ENCODE data around the gene EIPR1. TPM values are rescaled to one million over a fixed set of nuclear protein-coding genes. Genes with fewer than 3 reads are reported as not detected.

EIPR1 gene
- total RNA-seq, 1 experiment from 2014 or later, result 22.8 TPM

DNA sequence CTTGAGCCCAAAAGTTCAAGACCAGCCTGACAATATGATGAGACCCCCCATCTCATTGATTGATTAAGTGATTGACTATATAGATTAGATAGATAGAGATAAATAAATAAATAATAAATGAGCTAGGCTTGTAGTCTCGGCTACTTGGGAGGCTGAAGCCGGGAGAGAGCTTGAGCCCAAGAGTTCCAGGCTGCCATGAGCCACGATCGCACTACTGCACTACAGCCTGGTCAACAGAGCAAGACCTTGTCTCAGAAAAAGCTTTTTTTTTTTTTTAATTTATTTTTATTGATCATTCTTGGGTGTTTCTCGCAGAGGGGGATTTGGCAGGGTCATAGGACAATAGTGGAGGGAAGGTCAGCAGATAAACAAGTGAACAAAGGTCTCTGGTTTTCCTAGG lies 12.4 kb downstream of the EIPR1 start (continued):
- TF ChIP-seq ZNF138 (CRISPR knock-in tag; conservative IDR thresholded peaks at IDR 0.05), result no peak
- no peak for TF ChIP-seq GABPB1 (CRISPR knock-in tag; IDR thresholded peaks at IDR 0.05)
- no peak for TF ChIP-seq ATF1 (CRISPR knock-in tag; IDR thresholded peaks at IDR 0.05)
- no peak for TF ChIP-seq ZNF219 (CRISPR knock-in tag; IDR thresholded peaks at IDR 0.05; ENCODE audit: borderline replicate concordance)
- TF ChIP-seq, protein P1, sequence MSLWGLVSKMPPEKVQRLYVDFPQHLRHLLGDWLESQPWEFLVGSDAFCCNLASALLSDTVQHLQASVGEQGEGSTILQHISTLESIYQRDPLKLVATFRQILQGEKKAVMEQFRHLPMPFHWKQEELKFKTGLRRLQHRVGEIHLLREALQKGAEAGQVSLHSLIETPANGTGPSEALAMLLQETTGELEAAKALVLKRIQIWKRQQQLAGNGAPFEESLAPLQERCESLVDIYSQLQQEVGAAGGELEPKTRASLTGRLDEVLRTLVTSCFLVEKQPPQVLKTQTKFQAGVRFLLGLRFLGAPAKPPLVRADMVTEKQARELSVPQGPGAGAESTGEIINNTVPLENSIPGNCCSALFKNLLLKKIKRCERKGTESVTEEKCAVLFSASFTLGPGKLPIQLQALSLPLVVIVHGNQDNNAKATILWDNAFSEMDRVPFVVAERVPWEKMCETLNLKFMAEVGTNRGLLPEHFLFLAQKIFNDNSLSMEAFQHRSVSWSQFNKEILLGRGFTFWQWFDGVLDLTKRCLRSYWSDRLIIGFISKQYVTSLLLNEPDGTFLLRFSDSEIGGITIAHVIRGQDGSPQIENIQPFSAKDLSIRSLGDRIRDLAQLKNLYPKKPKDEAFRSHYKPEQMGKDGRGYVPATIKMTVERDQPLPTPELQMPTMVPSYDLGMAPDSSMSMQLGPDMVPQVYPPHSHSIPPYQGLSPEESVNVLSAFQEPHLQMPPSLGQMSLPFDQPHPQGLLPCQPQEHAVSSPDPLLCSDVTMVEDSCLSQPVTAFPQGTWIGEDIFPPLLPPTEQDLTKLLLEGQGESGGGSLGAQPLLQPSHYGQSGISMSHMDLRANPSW (CRISPR knock-in tag; conservative IDR thresholded peaks at IDR 0.05; ENCODE audit: low read depth), result no peak
- no peak for TF ChIP-seq PREB (CRISPR knock-in tag; IDR thresholded peaks at IDR 0.05; ENCODE audit: borderline replicate concordance)
- no peak for TF ChIP-seq CBFB (CRISPR knock-in tag; IDR thresholded peaks at IDR 0.05; ENCODE audit: low read depth)
- TF ChIP-seq RORB (CRISPR knock-in tag; IDR thresholded peaks at IDR 0.05), result no peak

GRCh38 chr2:3361518-3362389 lies 15.9 kb downstream of the EIPR1 start:
- POLR2A ChIA-PET, result no interaction called here
- no peaks in the 10 kb centered on the region for H3K27me3 Mint-ChIP-seq (ENCODE audit: low read depth)
- ATAC-seq, result no peak
- no peak overlapping the region for H3K27ac Mint-ChIP-seq
- CTCF ChIA-PET, result interaction anchor here (0.9 kb wide), 1 partner anchor 18 kb away, joined by 3 read pairs; the partner anchor contains the start of gene TRAPPC12
- DNase-seq (ENCODE audit: low spot score), result no peak
- no peak overlapping the region for H3K4me3 Mint-ChIP-seq
- peaks cover 35% of the 10 kb centered on the region for H3K4me1 Mint-ChIP-seq
- H3K36me3 Mint-ChIP-seq, result no peaks in the 10 kb centered on the region
- H3K9me3 Mint-ChIP-seq, result no peaks in the 10 kb centered on the region
- TF ChIP-seq NFE2L1 (CRISPR knock-in tag; IDR thresholded peaks at IDR 0.05), result no peak
- TF ChIP-seq ARID4B (CRISPR knock-in tag; IDR thresholded peaks at IDR 0.05; ENCODE audit: borderline replicate concordance), result no peak
- no peak for TF ChIP-seq ATF2 (CRISPR knock-in tag; IDR thresholded peaks at IDR 0.05; ENCODE audit: borderline replicate concordance, low read depth)
- TF ChIP-seq ZSCAN18 (CRISPR knock-in tag; IDR thresholded peaks at IDR 0.05), result no peak
- no peak for TF ChIP-seq TEAD1 (CRISPR knock-in tag; IDR thresholded peaks at IDR 0.05)
- TF ChIP-seq MYBL2 (CRISPR knock-in tag; IDR thresholded peaks at IDR 0.05), result no peak
- TF ChIP-seq USF2 (CRISPR knock-in tag; IDR thresholded peaks at IDR 0.05), result no peak
- TF ChIP-seq, protein P2, sequence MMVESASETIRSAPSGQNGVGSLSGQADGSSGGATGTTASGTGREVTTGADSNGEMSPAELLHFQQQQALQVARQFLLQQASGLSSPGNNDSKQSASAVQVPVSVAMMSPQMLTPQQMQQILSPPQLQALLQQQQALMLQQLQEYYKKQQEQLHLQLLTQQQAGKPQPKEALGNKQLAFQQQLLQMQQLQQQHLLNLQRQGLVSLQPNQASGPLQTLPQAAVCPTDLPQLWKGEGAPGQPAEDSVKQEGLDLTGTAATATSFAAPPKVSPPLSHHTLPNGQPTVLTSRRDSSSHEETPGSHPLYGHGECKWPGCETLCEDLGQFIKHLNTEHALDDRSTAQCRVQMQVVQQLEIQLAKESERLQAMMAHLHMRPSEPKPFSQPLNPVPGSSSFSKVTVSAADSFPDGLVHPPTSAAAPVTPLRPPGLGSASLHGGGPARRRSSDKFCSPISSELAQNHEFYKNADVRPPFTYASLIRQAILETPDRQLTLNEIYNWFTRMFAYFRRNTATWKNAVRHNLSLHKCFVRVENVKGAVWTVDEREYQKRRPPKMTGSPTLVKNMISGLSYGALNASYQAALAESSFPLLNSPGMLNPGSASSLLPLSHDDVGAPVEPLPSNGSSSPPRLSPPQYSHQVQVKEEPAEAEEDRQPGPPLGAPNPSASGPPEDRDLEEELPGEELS (CRISPR knock-in tag; IDR thresholded peaks at IDR 0.05), result no peak
- TF ChIP-seq KAT7 (CRISPR knock-in tag; IDR thresholded peaks at IDR 0.05; ENCODE audit: borderline replicate concordance), result no peak
- TF ChIP-seq ATF3 (CRISPR knock-in tag; conservative IDR thresholded peaks at IDR 0.05), result no peak
- TF ChIP-seq, protein P3, sequence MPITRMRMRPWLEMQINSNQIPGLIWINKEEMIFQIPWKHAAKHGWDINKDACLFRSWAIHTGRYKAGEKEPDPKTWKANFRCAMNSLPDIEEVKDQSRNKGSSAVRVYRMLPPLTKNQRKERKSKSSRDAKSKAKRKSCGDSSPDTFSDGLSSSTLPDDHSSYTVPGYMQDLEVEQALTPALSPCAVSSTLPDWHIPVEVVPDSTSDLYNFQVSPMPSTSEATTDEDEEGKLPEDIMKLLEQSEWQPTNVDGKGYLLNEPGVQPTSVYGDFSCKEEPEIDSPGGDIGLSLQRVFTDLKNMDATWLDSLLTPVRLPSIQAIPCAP (CRISPR knock-in tag; IDR thresholded peaks at IDR 0.05), result no peak
